NCI-H2107 (cell line): ENCODE results near the gene GBP7.
"Not testable (repeated sequence)": the region's sequence is repeated elsewhere in the genome, so short reads cannot be mapped to it uniquely, and the experiment has no call there.

Experiments
- DNase-seq: peaks from one replicate; lab custom pipeline; 2025; lab: John Stamatoyannopoulos, UW

The GBP7 gene

GRCh38 chr1:89170170-89171066, 5.4 kb downstream of the GBP7 start:
- no peak for DNase-seq

- DNase-seq = no peak
Measured at GRCh38 chr1:89169166-89169565, 6.6 kb downstream of the GBP7 start.

DNA sequence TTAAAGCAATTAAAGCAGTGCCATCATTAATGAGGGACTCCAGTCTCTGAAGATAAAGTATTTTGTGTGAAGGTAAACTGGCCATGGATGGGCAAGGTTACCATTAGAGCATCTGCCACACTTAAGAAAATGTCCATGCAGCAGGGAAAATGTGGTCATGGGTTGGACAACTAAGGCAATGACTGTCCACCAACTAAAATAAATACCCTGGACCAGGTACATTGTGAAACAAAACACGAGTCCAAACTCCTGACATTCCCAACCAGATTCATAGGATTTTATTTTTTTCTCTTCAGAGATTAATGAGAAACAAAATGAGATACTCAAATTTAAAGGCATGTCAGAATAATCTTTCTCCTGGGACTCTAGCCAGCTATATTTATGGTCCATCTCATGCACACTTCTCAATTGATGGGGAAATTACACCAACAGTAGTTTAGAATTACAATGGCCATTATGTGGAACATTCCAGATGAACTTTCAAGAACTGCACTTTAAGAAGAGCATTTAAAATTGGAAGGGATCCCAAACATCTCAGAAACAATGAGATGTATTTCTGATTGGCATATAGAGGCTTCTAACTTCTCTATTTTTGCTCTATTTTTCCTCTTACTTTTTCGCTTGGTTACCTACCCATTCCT, 8.1 kb downstream of the GBP7 start:
- DNase-seq = no peak

DNA sequence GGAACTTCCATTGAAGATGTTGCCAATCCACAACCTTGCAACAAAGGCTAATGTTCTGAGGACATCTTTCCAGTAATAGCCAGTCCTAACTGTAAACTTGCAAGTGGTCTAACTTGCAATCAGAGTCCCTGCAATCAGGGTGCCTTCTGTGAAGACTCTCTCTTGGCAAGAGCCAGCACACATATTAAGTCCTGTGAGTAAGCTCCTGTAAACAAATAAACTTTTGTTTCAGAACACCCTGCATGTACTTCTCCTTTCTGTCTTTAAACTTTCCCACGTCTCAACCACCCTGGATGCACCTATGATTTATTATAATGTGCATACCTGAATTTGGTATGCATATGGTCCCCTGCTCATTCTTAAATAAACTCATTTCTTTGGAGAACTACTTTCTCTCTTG, 9.1 kb downstream of the GBP7 start:
- DNase-seq = no peak

- DNase-seq = no peak
Measured at GRCh38 chr1:89165811-89166210, 10.0 kb downstream of the GBP7 start.

GRCh38 chr1:89151047-89151446, 24.8 kb downstream of the GBP7 start:
- no peak for DNase-seq

DNA sequence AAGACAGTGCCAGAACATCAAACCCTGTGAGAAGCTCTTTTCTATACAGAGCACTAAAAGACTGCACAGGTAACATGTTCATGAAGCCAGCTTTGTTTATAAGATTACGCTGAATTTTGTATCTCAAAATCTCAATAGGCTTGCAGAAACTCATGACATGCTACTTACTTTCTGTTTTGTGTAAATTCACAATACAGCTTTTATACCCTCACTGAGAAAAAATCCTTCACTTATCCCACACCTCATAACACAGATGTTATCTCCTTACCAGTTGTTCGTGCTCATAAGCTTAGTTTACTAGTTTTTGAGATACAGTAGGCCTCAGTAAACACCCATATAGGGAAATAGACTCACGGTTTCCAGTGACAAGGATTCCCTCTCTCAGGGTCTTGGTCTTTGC, 25.8 kb downstream of the GBP7 start:
- DNase-seq = no peak

DNA sequence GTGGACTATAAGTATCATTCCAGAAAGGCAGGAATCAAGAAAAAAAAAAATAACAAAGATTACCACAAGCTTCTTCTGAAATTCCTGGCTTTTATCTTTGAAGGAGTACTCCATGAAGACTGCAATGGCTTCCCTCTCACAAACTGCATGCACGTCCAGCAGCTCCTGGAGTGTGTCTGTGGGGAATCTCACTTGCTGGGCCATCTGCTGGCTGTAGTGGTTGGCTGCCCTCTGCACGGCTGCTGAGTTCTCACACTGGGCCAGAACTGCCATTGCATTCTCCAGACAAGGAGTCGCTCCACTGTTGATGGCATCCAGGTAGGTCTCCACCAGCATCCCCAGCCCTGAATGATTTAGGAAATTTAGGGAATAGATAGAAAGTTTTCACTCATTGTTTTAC, 26.6 kb downstream of the GBP7 start:
- DNase-seq = no peak

DNA sequence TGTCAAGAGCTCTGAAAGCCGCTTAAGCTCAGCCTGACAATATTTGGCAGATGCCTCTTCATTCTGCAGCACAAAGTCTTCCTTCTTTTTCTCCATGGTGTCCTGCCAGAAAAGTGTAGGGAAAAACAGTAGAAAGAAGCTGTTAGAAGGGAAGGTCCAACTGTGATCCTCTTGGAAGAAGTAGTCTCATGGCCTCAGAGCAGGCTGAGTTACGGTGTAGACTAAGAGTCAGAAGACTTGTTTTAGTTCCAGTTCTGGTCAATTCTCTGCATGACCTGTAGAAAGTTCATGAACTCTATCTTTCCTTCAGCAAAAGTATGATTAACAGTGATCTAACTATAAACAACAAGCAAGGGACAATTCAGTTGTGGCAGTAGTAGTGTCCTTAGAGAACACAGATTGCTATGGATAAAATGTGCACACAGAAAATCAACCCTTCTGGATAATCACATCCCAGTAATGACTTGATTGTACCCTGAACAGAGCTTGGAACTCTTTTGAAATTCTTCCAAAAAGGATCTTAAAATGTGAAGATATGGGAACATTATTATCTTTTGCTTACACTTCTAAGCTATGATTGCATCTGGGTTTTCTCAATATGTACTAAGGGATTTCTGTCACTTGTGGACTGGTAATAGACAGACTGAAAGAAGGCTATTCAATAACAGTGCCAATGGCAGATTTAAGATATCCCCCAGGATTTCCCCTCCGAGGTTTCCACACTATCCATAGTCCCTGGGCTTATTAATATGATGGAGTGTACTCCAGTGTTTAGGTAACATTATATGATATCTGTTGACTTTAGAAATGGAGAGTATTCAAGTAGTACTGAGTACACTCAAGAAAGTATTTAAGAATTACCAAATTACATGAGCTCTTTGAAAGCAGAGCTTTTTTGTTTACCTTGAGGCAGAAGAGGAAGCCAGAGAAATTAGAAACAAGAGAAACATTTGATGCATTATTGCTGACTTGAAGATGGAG, 27.8 kb downstream of the GBP7 start:
- DNase-seq = no peak

DNA sequence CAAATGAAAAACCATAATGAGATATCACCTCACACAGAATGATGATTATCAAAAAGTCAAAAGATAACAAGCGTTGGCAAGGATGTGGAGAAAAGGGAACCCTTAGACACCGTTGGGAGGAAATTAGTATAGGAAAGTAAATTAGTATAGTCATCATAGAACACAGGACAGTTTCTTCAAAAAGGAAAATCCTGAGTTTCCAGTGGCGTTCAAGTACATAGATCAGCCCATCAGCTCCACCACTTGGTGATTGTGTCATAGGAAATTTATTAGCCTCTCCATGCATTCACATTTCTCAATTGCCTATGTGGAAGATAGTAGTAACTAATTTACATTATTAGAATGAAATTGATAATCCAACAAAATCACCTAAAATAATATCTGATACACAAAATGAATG, 29.1 kb downstream of the GBP7 start:
- no peak for DNase-seq

GRCh38 chr1:89143484-89143883, 32.3 kb downstream of the GBP7 start:
- DNase-seq = no peak

- no peak for DNase-seq
Measured at GRCh38 chr1:89142160-89142559, 33.6 kb downstream of the GBP7 start.

- no peak for DNase-seq
Measured at GRCh38 chr1:89133747-89134146, 42.1 kb downstream of the GBP7 start.

DNA sequence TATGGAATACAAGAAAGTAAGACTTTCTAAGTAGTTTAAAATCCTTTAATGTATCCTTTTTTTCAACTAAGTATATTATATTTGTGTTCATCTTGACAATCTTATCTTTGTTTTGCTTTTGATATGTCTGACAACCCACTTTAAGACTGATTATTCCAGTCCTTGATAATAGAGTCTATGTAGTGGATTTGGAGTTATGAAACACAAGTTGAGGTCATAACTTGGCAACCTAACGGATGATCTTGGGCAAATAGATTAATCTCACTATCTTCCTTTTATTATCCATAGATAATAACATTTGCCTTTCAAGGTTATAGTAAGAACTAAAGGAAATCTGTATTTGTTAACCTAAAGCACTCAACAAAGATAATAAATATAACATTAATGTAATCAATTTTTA, 45.1 kb downstream of the GBP7 start:
- DNase-seq = no peak

GRCh38 chr1:89129911-89130310, 45.9 kb downstream of the GBP7 start:
- DNase-seq = no peak

DNA sequence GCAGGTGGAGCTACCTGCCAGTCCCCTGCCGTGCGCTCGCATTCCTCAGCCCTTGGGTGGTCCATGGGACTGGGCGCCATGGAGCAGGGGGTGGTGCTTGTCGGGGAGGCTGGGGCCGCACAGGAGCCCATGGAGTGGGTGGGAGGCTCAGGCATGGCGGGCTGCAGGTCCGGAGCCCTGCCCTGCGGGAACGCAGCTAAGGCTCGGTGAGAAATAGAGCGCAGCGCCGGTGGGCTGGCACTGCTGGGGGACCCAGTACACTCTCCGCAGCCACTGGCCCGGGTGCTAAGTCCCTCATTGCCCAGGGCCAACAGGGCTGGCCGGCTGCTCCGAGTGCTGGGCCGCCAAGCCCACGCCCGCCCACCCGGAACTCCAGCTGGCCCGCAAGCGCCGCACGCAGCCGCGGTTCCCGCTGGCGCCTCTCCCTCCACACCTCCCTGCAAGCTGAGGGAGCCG, 47.8 kb downstream of the GBP7 start:
- DNase-seq = not testable (repeated sequence)

DNA sequence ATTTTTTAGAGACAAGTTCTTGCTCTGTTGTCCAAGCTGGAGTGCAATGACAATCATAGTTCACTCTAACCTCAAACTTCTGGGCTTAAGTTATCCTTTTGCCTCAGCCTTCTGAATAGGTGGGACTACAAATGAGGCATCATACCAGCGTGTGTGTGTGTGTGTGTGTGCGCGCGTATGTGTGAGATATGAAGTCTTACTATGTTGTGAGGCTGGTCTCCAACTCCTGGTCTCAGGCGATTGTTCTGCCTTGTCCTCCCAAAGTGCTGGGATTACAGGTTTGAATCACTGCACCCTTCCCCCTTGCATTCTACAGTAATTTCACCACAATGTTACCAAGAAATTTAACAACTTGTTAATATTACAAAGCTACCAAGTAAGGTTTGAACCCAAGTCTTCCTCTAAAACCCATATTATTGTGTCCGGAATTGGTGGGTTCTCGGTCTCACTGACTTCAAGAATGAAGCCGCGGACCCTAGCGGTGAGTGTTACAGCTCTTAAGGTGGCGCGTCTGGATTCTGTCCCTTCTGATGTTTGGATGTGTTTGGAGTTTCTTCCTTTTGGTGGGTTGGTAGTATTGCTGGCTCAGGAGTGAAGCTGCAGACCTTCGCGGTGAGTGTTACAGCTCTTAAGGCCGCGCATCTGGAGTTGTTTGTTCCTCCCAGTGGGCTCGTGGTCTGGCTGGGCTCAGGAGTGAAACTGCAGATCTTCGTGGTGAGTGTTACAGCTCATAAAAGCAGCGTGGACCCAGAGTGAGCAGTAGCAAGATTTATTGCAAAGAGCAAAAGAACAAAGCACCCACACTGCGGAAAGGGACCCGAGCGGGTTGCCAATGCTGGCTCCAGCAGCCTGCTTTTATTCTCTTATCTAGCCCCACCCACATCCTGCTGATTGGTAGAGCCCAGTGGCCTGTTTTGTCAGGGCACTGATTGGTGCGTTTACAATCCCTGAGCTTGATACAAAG, 48.9 kb downstream of the GBP7 start:
- DNase-seq = not testable (repeated sequence)

DNA sequence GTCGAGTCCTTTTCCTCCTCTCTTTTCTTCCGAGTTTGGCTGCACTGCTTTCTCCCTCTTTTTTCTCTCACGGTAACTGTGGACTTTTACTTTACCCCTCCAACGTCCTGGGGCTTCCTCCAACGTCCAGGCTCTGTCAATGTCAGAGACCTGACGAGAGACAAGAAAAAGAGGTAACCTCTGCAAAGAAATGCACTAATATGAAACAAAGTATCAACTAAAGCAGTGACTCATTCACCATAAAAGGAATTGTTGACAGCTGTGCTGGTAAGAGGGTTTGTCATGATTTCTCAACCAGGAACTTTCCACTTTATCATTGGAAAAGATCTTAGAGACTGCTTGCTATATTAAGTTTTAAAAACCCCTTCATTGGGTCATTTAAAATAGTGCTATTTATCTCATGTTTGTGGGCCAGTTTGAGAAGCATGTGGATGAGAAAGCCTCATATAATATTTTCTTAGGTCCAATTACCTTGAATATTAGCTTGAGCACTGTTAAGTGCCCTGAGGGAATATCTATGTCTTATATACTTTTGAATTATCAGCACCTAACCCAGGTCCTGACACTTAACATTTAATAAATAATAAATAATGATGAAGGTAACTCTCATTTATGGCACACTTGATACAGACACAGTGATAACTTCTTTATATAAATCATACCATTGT, 49.8 kb downstream of the GBP7 start, which contains the start of gene GBP2:
Gene GBP2 (minus strand): TSS at position 202 of the 668 bp plus-strand sequence. CDS start 4,148 bp downstream, outside the sequence.
- no peak for DNase-seq

DNA sequence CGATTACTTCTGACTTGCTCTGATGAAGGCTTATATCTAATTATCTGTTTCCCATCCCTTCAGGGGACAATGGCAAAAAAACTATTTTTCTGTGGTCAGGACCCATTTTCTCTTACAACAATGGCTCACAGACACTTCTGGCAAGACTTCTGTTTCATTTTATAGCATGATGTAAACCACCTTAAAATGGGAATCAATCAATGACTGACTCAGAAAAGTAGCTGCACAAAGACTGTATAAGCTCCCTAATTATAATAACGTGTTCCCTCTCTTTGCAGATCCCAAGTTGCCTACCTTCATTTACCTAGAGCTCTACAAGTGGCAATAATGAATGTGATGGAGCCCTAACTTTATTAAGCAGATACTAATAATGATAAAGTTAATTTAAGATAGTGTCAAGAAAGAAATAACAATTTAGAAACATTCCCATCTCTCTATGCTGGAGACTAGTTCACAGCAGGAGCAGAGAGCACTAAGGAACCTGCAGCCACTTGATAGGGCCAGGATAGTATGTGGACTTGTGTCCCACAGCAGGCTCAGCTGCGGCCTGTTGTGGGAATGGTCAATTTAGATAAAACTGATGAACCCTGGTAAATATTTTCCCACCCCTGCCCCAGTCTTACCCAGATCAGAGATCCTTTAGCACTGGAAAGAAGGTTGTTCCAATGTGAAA, 50.4 kb downstream of the GBP7 start:
- no peak for DNase-seq

DNA sequence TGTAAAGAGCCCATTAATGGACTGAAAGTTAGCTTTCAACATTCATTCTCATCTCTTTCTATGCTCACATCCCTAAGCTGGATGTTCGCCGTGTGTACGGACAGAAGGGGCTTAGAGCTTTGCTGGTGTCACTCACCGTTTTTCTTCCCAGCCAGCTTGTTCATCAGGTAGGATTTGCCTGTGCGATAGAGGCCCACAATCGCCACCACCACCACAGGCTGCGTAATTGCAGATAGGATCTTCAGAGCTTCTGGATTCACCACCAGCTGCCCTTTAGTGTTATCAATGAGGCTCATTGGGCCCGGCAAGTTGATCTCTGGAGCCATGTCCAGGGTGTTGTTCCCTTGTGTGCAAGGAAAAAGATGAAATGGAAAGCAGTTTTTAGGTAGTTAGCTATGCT, 54.2 kb downstream of the GBP7 start:
- no peak for DNase-seq
